CD4-positive, alpha-beta T cell (primary cell): ENCODE data around the gene VAT1L. TPM values are rescaled to one million over a fixed set of nuclear protein-coding genes. Genes with fewer than 3 reads are reported as not detected.

Experiments
- ATAC-seq: fragments of 200-7000 bp; cut with Tn5 transposase; one replicate; pipeline ENCODE4 v1.10.0; 2022; ENCODE audit warnings: mild to moderate bottlenecking; ENCODE audit not compliant: poor library complexity
- CTCF ChIA-PET: fragments of 350-600 bp; sonication (Branson Sonifier 250); formaldehyde crosslinking; loops from one replicate; lab custom pipeline; 2021; ENCODE audit warnings: antibody characterized with exemption, inconsistent platforms; lab: Charles Lee
- POLR2A ChIA-PET: fragments of 350-600 bp; sonication (Branson Sonifier 250); formaldehyde crosslinking; loops from one replicate; lab custom pipeline; 2021; ENCODE audit warnings: antibody characterized with exemption, inconsistent platforms; lab: Charles Lee
- DNase-seq, 14 experiments: peaks; one replicate each; pipeline ENCODE4 v3.0.0-alpha.2; 2013 to 2020; ENCODE audit warnings: mixed read lengths in 2 of 14
- H3K27ac ChIP-seq, 2 donors: one replicate each; pipeline versions ENCODE4 v1.5.1 to v1.7.0; 2013; ENCODE audit warnings: low read length in 2 of 2, low read depth in 1 of 2, mild to moderate bottlenecking in 1 of 2
- H3K27me3 ChIP-seq, 2 experiments: 1 replicate in 1 of 2; 2 replicates in 1 of 2; pipeline versions ENCODE4 v1.6.1 to v1.7.0; 2013; ENCODE audit warnings: low read length in 2 of 2, control low read depth in 1 of 2, mild to moderate bottlenecking in 1 of 2, moderate library complexity in 1 of 2; ENCODE audit not compliant: insufficient read depth in 2 of 2, control insufficient read depth in 1 of 2
- H3K36me3 ChIP-seq: one replicate; pipeline ENCODE4 v1.6.1; 2013; ENCODE audit warnings: low read length, control low read depth; ENCODE audit not compliant: insufficient read depth
- H3K4me1 ChIP-seq: one replicate; pipeline ENCODE4 v1.6.1; 2013; ENCODE audit warnings: low read length, control low read depth; ENCODE audit not compliant: insufficient read depth
- H3K4me3 ChIP-seq: one replicate; pipeline ENCODE4 v1.5.1; 2013; ENCODE audit warnings: mild to moderate bottlenecking, low read length, moderate library complexity
- H3K9me3 ChIP-seq, 2 experiments: 1 replicate in 1 of 2; 2 replicates in 1 of 2; pipeline versions ENCODE4 v1.6.1 to v1.7.0; 2013; ENCODE audit warnings: low read length in 2 of 2, mild to moderate bottlenecking in 2 of 2, control low read depth in 1 of 2, moderate library complexity in 1 of 2; ENCODE audit not compliant: control insufficient read depth in 1 of 2, insufficient read depth in 1 of 2
- H3K27ac Mint-ChIP-seq: one replicate; pipeline ENCODE4 v1.8.0; 2020; ENCODE audit warnings: mixed read lengths
- H3K27me3 Mint-ChIP-seq: one replicate; pipeline ENCODE4 v1.8.0; 2021; ENCODE audit warnings: mixed read lengths
- H3K36me3 Mint-ChIP-seq: one replicate; pipeline ENCODE4 v1.8.0; 2021; ENCODE audit warnings: low read depth, mixed read lengths
- H3K4me1 Mint-ChIP-seq: one replicate; pipeline ENCODE4 v1.8.0; 2021; ENCODE audit warnings: low read depth, mixed read lengths
- H3K4me3 Mint-ChIP-seq: one replicate; pipeline ENCODE4 v1.8.0; 2020; ENCODE audit warnings: mild to moderate bottlenecking, mixed read lengths
- H3K9me3 Mint-ChIP-seq: one replicate; pipeline ENCODE4 v1.8.0; 2020; ENCODE audit warnings: mixed read lengths
- intact Hi-C, 2 experiments: fragments of 100-400 bp; cut with DNase I in 1 of 2; cut with micrococcal nuclease in 1 of 2; formaldehyde crosslinking; loops; one replicate each; pipeline versions ENCODE4 v1.15.1 to v1.9.0; 2023 to 2025; cut with DNase I, micrococcal nuclease
- total RNA-seq, 174 experiments: library from RNA in 2 of 174; stranded (reverse) in 2 of 174; gene quantifications; one replicate each; pipeline ENCODE4 v1.2.3 and lab custom pipeline; 2021 to 2026
- TF ChIP-seq, protein P1 (sequence below): fragments of 200-600 bp; IDR thresholded peaks from one replicate; pipeline ENCODE4 v1.8.0; 2022; ENCODE audit warnings: antibody characterized with exemption, mild to moderate bottlenecking

VAT1L gene
- total RNA-seq, 2 experiments from 2014 or later: not detected

DNA sequence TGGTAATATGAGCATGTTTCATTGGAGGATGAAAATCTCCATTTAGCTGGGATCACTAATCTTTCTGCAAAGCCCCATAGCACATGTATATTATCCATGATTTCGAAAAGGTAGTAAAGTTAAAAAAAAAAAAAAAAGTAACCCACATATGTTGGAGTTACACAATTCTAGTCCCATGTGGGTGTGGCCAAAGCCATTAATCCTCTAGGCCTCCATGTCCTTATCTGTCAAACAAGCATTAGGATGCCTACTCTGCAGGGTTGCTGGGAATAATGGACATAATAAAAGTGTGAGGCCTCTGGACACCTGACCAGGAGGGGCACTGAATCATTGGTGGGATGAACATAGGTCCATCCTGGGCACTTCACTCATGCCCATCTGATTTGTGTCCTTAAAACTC, 29.2 kb upstream of the VAT1L start:
- POLR2A ChIA-PET: no interaction called here

GRCh38 chr16:77759821-77760220, 28.5 kb upstream of the VAT1L start:
- ChIA-PET POLR2A (no interaction called here), CTCF (no interaction called here)
- intact Hi-C loops: no loop called here
- no peak overlapping the region for H3K4me3 Mint-ChIP-seq
- Histone ChIP-seq H3K4me1 (no peaks in the 10 kb centered on the region), H3K27ac (no peak overlapping the region), H3K4me3 (no peak overlapping the region), H3K27me3 (peaks cover 0 to 6% of the 10 kb centered on the region in 2 experiments), H3K9me3 (no peaks in the 10 kb centered on the region), H3K36me3 (no peaks in the 10 kb centered on the region)
- no peak overlapping the region for H3K27ac Mint-ChIP-seq
- no peaks in the 10 kb centered on the region for H3K9me3 Mint-ChIP-seq
- H3K4me1 Mint-ChIP-seq: no peaks in the 10 kb centered on the region
- H3K27me3 Mint-ChIP-seq: peaks cover 10% of the 10 kb centered on the region
- TF ChIP-seq, protein P1, sequence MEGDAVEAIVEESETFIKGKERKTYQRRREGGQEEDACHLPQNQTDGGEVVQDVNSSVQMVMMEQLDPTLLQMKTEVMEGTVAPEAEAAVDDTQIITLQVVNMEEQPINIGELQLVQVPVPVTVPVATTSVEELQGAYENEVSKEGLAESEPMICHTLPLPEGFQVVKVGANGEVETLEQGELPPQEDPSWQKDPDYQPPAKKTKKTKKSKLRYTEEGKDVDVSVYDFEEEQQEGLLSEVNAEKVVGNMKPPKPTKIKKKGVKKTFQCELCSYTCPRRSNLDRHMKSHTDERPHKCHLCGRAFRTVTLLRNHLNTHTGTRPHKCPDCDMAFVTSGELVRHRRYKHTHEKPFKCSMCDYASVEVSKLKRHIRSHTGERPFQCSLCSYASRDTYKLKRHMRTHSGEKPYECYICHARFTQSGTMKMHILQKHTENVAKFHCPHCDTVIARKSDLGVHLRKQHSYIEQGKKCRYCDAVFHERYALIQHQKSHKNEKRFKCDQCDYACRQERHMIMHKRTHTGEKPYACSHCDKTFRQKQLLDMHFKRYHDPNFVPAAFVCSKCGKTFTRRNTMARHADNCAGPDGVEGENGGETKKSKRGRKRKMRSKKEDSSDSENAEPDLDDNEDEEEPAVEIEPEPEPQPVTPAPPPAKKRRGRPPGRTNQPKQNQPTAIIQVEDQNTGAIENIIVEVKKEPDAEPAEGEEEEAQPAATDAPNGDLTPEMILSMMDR: no peak
- ATAC-seq (no peak), DNase-seq (no peak)
- no peaks in the 10 kb centered on the region for H3K36me3 Mint-ChIP-seq

More for the DNA sequence above, 29.2 kb upstream of the VAT1L start:
- intact Hi-C loops: no loop called here
- DNase-seq: no peak
- no peak overlapping the region for H3K4me3 ChIP-seq
- H3K4me1 ChIP-seq: no peaks in the 10 kb centered on the region
- H3K9me3 Mint-ChIP-seq: no peaks in the 10 kb centered on the region
- no peak overlapping the region for H3K27ac Mint-ChIP-seq
- H3K4me3 Mint-ChIP-seq: no peak overlapping the region
- no peaks in the 10 kb centered on the region for H3K36me3 ChIP-seq
- H3K36me3 Mint-ChIP-seq: no peaks in the 10 kb centered on the region
- H3K9me3 ChIP-seq: no peaks in the 10 kb centered on the region
- ATAC-seq: no peak
- no peaks in the 10 kb centered on the region for H3K4me1 Mint-ChIP-seq
- peaks cover 0 to 6% of the 10 kb centered on the region in 2 experiments for H3K27me3 ChIP-seq
- H3K27me3 Mint-ChIP-seq: peaks cover 10% of the 10 kb centered on the region
- TF ChIP-seq, protein P1: no peak
- CTCF ChIA-PET: no interaction called here
- no peak overlapping the region for H3K27ac ChIP-seq

DNA sequence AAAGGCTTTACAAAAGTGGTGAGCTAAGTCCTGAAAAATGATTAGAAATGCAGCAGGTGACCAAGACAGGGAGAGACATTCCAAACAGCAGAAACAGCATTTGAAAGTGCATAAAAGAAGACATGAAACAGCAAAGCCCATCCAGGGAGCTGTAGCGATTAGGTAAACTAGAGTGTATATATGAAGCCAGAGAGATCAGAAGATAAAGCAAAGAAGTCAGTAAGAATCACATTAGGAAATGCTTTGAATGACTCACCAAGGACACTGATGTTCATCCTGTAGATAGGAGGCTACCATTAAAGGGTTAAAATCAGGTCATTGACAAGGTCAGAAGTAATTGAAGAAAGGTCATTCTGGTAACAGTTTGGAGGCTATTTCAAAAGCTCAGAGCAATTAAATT, 27.6 kb upstream of the VAT1L start:
- H3K4me1 Mint-ChIP-seq: no peaks in the 10 kb centered on the region
- Histone ChIP-seq H3K4me3 (no peak overlapping the region), H3K9me3 (no peaks in the 10 kb centered on the region), H3K27ac (no peak overlapping the region), H3K36me3 (no peaks in the 10 kb centered on the region), H3K4me1 (no peaks in the 10 kb centered on the region), H3K27me3 (no peaks in the 10 kb centered on the region)
- H3K9me3 Mint-ChIP-seq: no peaks in the 10 kb centered on the region
- no peak for ATAC-seq
- no peaks in the 10 kb centered on the region for H3K36me3 Mint-ChIP-seq
- no peak overlapping the region for H3K27ac Mint-ChIP-seq
- ChIA-PET CTCF (no interaction called here), POLR2A (no interaction called here)
- no peak overlapping the region for H3K4me3 Mint-ChIP-seq
- no peak for DNase-seq
- H3K27me3 Mint-ChIP-seq: peaks cover 5% of the 10 kb centered on the region
- TF ChIP-seq, protein P1: no peak
- intact Hi-C loops: no loop called here
